Adrenal gland (tissue), 5 donors: ENCODE measurements around the gene GRM5.

Experiments used
- POLR2A ChIP-seq, 2 donors: fragments of 450-650 bp; IDR thresholded peaks; one replicate each; pipeline ENCODE4 v1.6.1; 2017; ENCODE audit warnings: antibody characterized with exemption in 2 of 2, mild to moderate bottlenecking in 2 of 2, moderate library complexity in 1 of 2
- TF ChIP-seq, protein P1 (sequence below), 6 experiments: fragments of 450-650 bp in 4 of 6; fragments of 200-600 bp in 2 of 6; sonication (generic) in 1 of 6; IDR thresholded peaks; 1 replicate in 5 of 6; 2 replicates in 1 of 6; pipeline versions ENCODE4 v1.5.1 to v1.8.0; 2016 to 2021; ENCODE audit warnings: antibody characterized with exemption in 6 of 6, mild to moderate bottlenecking in 2 of 6, moderate library complexity in 1 of 6
- donor health status: DM: no; HTN: no; CAD: no.

DNA sequence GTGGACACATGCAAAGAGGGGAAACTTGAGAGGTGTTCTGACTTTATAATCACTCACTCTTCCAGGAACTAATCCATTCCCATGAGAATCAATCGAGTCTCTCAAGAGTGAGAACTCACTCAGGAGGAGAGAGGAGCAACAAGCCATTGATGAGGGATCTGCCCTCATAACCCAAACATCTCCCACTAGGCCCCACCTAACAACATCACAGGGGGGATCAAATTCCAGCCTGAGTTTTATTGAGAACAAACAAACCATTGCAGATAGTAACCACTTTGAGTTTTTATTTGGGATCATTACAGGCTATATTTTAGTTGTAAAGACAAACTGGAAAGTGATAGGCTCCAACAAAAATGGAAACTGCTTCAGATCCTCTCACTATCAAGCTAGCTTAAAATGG, 399.4 kb downstream of the GRM5 start:
- TF ChIP-seq, protein P1, sequence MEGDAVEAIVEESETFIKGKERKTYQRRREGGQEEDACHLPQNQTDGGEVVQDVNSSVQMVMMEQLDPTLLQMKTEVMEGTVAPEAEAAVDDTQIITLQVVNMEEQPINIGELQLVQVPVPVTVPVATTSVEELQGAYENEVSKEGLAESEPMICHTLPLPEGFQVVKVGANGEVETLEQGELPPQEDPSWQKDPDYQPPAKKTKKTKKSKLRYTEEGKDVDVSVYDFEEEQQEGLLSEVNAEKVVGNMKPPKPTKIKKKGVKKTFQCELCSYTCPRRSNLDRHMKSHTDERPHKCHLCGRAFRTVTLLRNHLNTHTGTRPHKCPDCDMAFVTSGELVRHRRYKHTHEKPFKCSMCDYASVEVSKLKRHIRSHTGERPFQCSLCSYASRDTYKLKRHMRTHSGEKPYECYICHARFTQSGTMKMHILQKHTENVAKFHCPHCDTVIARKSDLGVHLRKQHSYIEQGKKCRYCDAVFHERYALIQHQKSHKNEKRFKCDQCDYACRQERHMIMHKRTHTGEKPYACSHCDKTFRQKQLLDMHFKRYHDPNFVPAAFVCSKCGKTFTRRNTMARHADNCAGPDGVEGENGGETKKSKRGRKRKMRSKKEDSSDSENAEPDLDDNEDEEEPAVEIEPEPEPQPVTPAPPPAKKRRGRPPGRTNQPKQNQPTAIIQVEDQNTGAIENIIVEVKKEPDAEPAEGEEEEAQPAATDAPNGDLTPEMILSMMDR (IDR thresholded peaks at IDR 0.05), result no peak
- TF ChIP-seq POLR2A (IDR thresholded peaks at IDR 0.05), result no peak
